NCI-H2196 (cell line): ENCODE results near the gene PKNOX1.
"Not testable (repeated sequence)": the region's sequence is repeated elsewhere in the genome, so short reads cannot be mapped to it uniquely, and the experiment has no call there.

ENCODE experiments used
- DNase-seq: peaks from one replicate; lab custom pipeline; 2025; ENCODE audit not compliant: unreplicated experiment; lab: John Stamatoyannopoulos, UW

The PKNOX1 gene

DNA sequence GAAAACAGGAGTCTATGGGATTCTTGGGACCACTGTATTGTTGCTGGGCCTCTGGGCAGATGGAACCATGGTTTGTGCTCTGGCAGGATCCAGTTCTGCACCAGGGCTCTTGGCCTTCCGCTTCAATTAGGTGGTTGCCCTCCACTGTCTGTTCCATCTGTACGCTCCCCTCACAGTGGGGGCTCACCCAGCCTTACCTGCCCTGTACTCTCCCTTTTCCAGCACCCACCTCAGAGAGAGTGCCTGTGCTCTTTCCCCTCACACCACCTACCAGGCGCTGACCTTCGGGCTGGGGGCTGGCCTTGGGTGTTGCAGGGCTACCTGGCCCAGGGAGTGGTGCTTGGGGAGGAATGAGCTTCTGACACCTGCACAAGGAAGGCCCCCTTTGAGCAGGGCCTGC, 7.5 kb downstream of the PKNOX1 start:
- no peak for DNase-seq

DNA sequence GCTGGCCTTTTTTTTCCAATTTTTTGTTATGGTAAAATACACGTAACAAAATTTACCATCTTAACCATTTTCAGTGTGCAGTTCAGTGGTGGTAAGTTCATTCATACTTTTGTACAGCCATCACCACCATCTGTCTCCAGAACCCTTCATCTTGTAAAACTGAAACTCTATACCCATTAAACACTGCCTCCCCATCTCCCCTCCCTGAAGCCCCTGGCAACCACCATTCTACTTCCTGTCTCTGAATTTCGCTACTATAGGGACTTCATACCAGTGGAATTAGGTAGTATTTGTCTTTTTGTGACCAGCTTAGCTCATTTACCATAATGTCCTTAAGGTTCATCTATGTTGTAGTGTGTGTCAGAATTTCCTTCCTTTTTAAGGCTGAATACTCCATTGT, 8.7 kb downstream of the PKNOX1 start:
- DNase-seq: no peak

DNA sequence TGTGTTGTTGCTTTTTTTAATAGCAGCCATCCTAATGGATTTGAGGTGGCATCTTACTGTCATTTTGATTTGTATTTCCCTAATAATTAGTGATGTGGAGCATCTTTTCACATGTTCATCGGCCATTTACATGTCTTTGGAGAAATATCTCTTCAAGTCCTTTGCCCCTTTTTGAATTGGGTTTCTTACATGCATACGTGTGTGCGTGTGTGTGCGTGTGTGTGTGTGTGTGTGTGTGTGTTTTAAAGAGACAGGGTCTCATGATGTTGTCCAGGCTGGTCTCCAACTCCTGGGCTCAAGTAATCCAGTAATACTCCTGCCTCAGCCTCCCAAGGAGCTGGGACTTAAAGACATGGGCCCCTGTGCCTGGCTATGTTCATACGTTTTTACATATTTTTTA, 9.5 kb downstream of the PKNOX1 start:
- DNase-seq: no peak

DNA sequence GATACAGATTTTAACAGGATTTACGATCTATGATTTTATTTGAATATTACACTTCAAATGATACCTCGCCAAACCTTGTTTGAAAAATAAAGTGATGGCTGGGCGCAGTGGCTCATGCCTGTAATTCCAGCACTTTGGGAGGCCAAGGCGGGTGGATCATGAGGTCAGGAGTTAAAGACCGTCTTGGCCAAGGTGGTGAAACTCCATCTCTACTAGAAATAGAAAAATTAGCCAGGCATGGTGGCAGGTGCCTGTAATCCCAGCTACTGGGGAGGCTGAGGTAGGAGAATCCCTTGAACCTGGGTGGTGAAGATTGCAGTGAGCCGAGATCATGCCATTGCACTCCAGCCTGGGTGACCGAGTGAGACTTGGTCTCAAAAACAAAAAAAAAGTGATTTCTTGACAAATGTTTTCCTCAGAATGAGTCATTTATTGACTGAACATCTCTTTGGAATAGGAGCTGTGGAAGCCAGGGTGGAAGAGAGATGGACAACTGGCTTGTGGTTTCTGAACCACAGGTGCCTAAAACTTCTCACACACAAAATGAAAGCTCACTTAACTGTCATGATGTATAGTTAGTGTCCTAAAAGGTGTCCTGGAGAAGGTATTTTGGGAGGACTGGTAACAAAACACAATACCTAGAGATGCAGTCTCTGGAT, 11.9 kb downstream of the PKNOX1 start:
- DNase-seq: no peak

DNA sequence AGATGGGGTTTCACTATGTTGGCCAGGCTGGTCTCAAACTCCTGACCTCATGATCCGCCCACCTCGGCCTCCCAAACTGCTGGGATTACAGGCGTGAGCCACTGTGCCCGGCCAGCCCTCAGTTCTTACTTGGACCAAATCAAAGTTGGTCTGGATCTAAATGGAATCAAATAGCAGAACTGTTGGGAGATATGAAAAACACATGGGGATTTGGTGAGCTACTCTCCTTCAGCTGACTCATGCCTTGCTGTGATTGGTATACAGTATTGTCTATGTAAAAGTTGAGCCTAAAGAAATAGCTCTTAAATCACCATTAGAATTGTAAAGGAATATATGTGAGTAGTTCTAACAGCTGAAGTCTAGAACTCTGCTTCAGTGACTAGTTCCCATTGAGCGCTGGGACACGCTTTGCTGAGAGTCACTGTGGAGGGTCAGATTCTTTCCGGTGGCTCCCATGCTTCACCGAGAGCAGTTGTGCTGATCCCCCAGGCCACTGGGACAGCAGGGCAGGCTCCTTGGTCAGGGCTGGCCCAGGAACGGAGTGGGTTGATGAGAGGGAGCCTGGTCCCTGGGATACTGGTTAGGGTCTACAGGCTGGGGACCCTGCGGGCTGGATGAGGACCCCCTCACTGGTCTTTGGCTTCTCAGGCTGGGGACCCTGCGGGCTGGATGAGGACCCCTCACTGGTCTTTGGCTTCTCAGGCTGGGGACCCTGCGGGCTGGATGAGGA, 14.0 kb downstream of the PKNOX1 start:
- DNase-seq: no peak

DNA sequence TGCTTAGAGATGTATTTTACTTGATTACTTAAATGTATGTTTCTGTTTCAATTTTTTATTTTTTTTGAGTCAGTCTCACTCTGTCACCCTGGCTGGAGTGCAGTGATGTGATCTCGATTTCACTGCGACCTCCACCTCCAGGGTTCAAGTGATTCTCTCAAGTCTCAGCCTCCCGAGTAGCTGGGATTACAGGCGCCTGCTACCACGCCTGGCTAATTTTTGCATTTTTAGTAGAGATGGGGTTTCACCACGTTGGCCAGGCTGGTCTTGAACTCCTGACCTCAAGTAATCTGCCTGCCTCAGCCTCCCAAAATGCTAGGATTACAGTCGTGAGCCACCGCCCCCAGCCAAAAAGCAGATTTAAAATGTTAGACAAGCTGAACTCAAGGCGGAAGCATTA, 15.0 kb downstream of the PKNOX1 start:
- DNase-seq: not testable (repeated sequence)

DNA sequence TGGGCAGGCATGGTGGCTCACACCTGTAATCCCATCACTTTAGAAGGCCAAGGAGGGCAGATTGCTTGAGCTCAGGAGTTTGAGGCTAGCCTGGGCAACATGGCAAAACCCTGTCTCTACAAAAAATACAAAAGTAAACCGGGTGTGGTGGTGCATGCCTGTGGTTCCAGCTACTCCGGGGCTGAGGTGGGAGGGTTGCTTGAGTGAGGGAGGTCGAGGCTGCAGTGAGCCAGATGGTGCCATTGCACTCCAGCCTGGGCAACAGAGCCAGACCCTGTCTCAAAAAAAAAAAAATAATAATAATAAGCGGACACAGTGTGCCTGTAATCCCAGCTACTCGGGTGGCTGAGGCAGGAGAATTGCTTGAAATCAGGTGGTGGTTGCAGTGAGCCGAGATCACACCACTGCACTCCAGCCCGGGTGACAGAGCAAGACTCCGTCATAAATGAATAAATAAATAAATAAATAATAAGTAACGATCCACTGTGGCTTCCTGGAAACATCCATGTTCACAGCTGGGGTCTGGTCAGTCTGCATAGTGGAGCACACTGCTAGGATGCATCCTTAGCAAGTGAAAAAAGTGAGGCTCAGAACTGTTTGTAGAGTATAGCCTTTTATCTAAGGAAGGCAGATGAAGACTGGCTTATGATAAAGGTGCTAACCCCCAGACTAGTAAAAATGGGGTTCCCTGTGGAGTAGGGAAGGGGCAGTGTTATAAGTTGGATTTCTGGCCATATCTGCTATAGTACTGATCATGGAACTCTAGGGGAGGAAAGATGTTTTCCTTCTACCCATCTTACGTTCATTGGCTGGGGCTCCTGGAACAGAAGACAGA, 15.7 kb downstream of the PKNOX1 start:
- no peak for DNase-seq

DNA sequence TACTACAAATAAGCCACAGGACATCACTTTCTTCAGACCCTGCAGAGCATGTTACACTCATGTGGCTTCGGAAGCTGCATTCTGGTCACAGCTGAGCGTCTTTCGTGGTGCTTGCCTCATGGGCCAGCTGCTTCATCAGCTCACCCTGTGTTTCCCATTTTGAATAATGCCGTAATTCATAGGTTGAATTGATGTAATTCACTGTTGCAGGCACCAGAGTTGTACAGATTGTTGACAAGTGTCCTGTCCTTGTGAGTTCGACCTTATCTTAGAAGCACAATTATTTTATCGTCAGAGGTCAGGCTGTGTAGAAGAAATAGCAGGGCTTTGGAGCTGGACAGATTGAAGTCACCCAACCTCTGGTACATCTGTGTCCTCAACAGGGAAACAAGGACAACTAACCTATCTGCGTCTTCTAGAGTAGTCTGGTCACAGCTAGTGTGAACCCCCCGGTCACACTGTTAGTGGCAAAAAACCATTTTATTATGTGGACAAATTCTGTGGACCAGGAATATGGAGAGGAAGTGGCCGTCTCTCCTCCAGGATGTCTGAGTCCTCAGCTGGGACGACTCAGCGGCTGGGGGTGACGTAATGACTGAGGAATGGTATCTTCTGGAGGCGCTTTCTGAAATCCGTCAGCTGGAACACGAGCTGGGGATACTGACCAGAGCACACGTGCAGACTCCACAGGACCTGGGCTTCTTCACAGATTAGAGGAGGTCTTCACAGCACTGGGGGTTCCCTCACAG, 17.8 kb downstream of the PKNOX1 start:
- DNase-seq: no peak

DNA sequence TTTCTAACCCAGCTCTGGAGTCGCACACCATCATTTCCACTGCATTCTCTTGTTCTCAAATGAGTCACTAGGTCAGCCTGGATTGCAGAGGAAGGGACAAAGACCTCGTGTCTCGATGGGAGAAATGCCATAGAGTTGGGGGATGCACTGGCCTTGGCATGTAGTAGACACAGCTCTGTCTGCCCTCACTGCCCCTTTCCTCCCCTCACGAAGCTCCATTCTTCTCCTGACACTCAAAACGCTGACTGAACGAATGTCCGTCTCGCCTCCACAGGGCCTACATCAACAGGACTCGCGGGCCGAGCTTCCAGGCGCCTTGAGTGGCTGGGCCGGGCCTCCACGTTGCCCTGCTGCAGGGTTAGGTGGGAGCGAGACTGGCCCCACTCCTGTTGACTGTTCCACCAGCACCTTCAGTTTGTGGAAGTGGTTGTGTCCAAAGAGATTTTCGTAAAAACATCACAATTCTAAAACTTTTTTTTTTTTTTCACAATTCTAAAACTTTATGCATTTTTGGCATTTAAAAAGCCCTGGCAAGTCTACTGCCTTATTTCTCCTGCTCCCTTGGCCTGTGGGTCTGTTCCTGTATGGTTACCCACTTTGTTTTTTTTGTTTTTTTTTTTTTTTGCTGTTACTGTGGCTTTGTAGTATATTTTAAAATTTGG, 18.8 kb downstream of the PKNOX1 start:
- DNase-seq: no peak

DNA sequence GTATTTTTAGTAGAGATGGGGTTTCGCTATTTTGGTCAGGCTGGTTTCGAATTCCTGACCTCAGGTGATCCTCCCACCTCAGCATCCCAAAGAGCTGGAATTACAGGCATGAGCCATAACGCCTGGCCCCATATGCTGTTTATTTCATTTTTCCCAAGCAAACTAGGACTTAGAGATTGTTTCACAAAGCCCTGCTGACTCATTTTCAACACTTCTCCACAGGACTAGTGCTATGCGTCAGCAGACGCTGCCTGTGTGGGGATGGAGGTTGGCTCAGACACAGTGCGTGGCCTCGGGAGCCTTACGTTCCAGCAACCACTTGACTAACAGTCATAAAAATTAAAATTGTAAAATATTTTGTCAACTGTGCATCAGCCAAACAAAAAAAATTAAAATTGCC, 22.7 kb downstream of the PKNOX1 start:
- DNase-seq: no peak

DNA sequence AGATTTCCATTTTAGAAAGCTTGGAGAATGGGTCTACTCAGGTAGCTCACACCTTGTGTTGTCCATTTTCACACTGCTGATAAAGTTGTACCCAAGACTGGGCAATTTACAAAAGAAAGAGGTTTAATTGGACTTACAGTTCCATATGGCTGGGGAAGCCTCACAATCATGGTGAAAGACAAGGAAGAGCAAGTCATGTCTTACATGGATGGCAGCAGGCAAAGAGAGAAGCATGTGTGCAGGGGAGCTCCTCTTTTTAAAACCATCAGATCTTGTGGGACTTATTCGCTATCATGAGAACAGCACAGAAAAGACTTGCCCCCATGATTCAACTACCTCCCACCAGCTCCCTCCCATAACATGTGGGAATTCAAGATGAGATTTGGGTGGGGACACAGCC, 23.6 kb downstream of the PKNOX1 start:
- DNase-seq: not testable (repeated sequence)

DNA sequence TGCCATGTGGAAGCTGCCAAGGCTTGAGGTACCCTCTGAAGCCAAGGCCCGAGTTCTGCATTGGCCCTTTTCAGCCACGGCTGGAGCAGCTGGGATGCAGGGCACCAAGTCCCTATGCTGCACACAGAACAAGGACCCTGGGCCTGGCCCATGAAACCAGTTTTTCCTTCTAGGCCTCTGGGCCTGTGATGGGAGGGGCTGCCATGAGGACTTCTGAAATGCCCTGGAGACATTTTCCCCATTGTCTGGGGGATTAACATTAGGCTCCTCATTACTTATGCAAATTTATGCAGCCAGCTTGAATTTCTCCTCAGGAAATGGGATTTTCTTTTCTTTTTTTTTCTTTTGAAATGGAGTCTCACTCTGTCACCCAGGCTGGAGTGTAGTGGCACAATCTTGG, 24.8 kb downstream of the PKNOX1 start:
- not testable (repeated sequence) for DNase-seq

DNA sequence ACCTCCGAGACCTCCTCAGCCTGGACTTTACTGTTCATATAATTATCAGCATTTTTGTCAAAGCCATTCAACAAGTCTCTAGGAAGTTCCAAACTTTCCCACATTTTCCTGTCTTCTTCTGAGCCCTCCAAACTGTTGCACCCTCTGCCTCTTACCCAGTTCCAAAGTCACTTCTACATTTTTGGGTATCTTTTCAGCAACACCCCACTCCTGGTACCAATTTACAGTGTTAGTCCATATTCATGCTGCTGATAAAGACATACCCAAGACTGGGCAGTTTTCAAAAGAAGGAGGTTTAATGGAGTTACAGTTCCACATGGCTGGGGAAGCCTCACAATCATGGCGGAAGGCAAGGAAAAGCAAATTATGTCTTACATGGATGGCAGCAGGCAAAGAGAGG, 25.7 kb downstream of the PKNOX1 start:
- not testable (repeated sequence) for DNase-seq

DNA sequence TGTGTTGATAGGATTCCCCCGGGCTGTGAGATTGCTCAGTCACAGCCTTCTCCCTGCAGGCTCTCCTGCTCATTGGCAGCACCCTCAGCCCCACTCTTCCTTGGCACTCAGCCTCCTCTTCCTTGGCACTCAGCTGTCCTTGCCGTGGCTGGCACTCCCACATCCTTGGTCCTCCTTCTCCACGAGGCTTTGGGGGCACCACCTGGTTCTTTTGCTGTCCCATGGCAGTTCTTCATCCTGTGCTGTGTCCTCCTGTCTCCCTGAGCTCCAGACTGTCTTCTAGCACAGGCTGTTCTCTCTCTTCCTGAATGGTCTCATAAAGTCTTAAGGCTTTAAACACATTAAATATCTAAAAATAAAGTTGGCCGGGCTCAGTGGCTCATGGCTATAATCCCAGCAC, 27.0 kb downstream of the PKNOX1 start:
- no peak for DNase-seq

DNA sequence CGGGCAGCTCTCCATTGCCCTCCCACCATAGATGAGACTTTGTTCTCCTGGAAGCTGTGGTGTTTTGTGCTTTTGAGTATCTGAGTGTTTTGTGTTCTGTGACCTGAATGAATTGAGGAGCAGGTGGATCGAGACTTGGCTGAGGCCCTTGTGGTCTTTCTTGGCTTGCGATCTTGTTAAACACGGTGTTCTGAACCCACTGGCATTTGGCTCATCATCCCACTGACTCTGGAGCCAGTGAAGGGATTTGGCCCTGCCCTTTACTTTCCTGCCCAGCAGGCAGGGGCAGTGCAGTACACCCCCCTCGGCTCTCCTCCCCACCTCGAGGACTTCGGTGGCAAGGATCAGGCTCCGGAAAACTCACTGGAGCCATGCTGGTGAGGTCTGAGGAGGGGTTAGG, 30.6 kb downstream of the PKNOX1 start:
- no peak for DNase-seq

DNA sequence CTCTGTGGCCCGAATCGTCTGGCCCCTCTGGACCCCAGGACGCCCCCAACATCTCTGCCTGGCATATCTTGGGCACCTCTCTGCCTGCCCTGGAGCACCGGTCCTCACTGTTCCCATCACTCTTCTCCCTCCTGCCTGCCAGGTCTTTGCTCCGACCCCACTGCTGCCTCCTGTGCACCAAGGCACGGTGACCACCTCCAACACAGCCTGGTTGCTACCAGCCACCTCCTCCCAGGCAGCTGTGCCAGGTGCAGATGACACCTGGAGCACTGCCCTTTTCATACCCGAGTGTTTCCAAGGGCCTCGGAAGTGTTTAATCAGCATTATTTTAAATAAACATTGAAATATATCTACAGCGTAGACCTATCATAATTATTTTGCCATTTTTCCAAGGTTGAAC, 31.3 kb downstream of the PKNOX1 start:
- DNase-seq: peak; percentile 9

DNA sequence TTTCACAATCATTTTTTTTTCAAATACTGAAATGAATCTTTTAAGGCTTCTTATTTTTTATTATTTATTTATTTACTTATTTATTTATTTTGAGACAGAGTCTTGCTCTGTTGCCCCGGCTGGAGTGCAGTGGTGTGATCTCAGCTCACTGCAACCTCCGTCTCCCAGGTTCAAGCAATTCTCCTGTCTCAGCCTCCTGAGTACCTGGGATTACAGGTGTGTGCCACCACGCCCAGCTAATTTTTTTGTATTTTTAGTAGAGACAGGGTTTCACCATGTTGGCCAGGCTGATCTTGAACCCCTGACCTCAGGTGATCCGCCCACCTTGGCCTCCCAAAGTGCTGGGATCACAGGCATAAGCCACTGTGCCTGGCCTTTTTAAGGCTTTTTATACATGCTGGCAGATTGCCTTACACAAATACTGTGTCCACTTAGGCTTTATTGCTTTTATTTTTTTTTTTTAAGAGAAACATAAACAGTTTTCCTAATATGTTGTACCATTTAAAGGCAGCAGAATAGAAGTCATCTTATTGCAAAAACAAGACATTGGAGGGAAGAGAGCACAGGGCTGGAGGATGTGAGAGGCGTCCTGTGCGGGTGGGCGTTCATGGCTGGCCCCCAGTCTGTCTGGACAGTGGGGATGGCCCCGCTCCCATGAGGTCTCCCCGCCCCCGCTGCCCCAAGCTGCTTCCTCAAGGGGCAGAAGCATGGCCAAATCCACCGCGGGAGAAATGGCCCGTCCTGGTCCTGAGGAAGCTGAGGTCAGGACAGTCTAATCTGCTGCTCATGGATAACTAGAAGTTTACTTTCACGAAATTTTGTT, 31.9 kb downstream of the PKNOX1 start:
- not testable (repeated sequence) for DNase-seq

DNA sequence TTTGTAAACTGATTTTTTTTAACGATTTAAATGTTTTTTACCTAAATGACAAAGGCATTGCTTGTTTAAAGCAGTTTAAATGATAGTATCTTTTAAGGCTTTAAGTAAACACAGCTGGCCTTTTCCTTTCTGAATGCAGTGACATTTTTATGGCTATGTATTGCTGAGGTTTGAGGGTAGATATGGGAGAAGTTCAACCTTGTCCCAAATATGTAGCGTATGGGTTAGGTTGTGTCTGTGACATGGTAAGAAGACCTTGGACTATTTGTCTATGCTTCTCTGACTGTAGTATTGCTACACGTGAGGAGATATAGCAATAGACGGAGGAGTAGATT, 32.5 kb downstream of the PKNOX1 start:
- no peak for DNase-seq

DNA sequence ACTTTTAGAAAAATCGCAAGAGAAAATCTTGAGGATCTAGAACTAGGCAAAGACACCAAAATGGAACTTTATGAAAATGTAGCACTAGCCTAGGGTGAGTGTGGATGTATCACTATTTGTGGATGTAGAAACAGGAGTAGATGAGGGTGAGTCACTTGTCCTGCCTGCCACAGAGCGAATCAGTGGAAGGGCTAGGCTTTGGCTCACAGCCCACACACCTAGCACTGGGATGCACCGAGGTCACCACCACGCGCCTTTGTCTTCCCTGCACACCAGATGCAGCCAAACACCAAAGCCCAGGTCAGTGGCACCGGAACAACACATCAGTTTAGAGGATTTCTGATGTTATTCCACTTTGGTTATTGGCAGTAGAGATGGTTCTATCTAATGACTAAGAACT, 38.2 kb downstream of the PKNOX1 start:
- no peak for DNase-seq

DNA sequence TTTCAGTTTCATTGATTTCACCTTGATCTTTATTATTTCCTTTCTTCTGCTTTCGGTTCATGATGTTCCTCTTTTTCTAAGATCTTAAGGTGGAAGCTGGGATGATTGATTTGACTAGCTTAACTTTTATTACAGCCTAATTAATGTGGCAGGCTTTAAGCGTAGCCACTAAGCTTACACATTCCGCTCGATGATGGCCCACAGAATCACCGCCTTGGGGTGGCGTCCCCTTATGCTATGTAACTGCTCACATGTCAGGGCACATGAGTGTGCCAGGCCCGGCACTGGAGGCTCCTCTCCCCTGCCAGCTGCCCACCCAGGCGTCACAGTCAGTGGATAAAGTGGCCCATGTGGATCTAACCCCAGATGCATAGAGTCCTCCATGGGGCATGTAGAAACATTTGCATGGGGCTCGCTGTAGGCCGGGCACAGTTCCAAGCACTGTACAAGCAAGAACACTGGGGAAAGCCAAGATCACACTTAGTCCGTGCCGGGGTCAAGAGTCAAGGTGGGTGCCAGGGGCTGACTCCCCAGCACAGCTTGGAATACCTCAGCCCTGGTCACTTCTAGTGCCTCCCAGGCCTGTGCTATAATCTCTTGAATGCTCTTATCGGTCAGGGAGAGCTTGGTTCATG, 41.7 kb downstream of the PKNOX1 start:
- no peak for DNase-seq
